Epidermal melanocyte (primary cell): ENCODE measurements around the gene COL4A1.

Experiments
- DNase-seq: peaks from one replicate; pipeline ENCODE4 v3.0.0; 2011; ENCODE audit warnings: low spot score; ENCODE audit not compliant: insufficient read length

Gene COL4A1

GRCh38 chr13:110309661-110310524 lies 2.9 kb upstream of the COL4A1 start:
- DNase-seq = no peak

GRCh38 chr13:110308656-110309359 lies 1.9 kb upstream of the COL4A1 start:
- DNase-seq = no peak

DNA sequence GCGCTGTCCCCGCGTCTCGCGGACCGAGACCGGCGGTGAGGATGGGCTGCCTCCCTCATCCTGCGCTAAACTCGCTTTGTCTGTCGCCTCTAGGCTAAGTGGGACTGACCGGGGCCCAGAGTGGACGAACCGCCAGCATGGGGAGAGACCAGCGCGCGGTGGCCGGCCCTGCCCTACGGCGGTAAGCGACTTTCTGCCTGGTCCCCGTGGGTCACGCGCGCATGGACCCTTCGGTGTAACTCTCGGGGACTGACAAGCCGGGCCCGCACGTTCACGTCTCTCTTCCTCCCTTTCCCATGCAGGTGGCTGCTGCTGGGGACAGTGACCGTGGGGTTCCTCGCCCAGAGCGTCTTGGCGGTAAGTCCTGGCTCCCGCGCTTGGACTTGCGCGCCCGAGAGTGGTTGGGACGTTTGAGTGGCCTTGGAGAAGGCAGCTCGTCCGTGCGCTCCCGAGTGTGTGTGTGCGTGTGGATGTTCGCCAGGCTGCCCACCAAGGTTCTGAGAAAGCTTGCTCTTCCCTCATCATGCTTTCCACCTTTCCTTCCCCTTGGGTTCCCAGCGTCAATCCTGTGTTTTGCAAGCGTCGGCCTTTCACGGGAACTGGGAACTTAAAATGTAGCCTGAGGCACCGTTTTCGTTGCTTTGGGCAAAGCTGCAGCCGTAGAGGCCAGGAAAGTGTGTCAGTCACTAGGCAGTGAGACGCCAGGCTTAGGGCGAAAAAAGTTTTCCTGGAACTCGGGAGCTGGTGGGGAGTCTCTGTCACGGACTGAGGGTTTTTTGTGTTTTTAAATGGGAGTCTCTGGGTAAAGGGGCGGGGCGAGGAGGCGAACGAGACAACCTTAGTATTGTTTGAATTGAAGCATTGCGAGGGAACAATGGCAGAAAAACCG lies 1.1 kb upstream of the COL4A1 start:
- DNase-seq = no peak

GRCh38 chr13:110306340-110306959 lies 507 bp downstream of the COL4A1 start:
- no peak for DNase-seq

- DNase-seq = no peak
Observed at GRCh38 chr13:110305949-110306339, 1.0 kb downstream of the COL4A1 start.

GRCh38 chr13:110305544-110305943 lies 1.4 kb downstream of the COL4A1 start:
- no peak for DNase-seq

DNA sequence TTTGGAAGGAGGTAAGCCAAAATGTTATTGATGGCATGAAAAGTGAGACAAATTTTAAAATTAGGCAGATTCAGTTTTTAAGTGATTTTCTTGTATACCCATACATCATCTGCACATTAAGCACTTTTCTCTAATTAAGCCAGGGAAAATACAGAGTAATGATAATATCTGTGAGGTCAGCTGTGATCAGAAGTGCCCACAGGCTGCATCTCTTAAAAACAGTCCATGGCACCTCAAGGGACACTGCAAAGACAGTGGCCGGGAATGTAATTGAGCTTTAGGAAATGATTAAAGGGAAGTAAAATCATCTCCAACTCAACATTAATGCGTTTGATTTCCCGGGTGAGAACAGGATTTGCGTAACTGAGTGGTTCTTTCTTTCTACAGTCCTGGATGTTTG lies 2.0 kb downstream of the COL4A1 start:
- no peak for DNase-seq

GRCh38 chr13:110304256-110304655 lies 2.7 kb downstream of the COL4A1 start:
- DNase-seq = no peak

DNA sequence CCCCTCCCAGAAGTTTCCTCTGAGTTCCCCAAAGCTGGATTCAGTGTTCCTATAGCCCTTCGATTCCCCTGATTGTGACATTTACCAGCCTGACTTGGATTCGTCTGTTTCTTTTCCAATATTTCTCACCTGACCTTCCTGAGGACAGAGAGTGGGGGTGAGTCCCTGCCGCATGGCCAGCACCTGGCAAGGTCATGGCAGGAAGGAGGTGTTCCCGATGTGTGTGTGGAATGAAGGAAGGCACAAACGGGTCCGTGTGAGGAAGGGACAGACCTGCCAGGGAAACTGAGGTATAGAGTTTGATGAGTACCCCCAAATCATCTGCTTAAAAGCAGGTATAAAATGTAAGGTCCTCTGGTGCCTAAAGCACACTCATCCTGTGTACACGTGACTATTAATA lies 3.3 kb downstream of the COL4A1 start:
- DNase-seq = no peak

DNA sequence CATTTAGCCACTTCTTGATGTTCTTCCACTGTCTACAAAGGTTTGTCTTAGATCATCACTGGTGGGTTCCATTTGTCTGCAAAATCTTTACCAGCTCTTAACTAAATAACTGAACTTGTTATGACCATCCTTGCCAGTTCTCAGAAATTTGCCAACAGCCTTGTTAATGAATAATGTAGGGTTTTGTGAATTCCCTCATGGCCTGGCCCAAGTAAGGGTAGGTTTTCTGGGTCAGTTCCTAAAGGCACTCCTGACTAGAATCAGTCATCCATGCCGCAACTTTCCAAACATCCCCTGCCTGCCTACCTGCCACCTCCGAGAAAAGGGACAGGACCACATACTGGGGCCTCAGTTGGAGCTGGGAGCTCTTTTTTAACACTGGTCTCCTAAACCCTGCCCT lies 4.0 kb downstream of the COL4A1 start:
- no peak for DNase-seq

GRCh38 chr13:110301606-110302553 lies 5.1 kb downstream of the COL4A1 start:
- no peak for DNase-seq

GRCh38 chr13:110301083-110301482 lies 5.9 kb downstream of the COL4A1 start:
- DNase-seq = no peak

DNA sequence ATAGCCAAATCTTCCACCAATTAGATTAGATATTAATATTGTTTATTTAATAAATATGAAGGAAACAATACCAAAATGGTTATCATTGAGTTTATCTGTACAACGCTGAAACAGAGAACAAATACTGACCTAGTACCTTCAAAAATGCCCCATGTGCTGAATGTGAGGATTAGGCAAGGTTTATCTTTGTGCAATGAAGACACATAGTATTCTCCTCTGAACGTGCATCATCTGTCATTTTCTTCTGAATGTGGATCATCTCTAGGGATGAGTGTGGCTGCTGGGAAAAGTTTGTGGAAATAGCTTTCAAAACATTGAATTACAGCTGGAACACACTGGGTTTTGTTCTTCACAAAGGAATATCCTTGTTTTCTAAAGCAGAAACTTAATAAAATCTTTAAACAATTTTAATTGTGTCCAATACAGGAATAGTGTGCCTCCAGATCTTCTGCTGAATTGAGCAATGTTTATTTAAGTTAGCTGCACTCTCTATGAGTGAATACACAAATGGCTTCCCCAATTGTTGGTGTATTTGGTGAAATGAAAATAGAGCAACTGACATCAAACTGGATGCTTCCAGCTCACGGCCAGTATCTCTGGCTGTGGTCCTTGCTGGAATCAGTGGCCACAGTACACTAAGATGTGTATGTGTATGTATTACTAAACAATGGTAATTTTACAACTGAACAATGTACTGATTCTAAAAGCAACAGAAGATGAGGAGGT lies 6.7 kb downstream of the COL4A1 start:
- DNase-seq = no peak

DNA sequence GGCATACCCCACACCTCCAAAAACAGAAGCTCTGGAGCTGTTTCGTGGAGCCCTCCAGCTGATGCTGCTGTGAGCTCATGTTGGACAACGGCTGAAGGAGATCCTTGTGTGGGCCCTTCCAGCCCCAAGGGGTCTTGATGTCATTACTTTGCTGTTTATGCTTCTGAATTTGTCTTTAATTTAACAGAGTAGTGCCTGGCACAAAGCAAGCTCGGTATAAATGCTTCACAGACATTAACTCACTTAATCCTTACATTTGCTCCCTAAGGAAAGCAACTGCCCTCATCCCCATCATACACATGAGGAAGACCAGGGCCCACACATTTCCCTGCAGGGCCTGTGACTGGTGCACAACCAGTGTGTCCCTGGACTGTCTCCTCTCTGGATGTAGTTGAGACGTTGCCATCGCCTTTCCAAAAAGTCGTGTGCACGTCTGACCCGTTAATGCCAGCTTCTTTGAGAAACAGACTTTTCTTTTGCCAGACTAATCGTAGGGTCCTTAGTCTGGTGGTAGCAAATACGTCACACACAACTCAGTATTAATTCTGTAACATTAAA lies 7.6 kb downstream of the COL4A1 start:
- no peak for DNase-seq

DNA sequence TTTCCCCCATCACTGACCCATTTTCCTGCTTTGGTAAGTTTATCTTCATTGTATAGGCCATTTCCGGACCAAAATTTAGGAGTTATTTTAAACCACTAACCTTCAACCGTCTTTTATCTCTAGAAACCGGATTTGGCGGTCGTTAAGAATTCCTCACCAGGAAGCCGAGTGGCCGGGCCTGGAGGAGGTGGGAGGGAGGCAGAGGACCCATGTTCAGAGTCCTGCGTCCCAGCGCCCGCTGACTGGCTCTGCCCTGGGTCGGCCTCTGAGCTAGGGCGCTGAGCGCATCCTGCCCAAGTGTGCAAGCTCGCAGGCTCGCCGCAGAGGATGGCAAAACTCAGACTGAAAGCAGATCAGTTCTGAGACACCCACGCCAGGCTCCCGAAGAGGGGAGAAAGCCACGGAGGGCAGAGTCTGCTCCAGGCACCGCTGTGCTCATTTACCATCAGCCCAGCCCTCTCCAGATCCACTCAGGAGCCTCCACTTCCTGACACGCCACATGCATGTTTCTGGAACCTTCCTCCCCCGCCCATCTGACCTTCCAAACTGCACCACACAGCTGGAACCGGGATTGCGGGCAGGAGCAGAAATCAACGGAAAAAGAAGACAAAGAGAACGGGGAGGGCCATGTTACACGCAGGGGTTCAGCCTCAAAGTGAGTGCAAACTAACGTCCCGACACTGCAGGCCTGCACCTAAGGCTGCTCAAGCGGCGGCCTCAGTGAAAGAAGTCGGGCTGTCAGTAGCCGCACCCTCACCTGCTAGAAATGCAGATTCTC lies 8.3 kb downstream of the COL4A1 start:
- DNase-seq = no peak

DNA sequence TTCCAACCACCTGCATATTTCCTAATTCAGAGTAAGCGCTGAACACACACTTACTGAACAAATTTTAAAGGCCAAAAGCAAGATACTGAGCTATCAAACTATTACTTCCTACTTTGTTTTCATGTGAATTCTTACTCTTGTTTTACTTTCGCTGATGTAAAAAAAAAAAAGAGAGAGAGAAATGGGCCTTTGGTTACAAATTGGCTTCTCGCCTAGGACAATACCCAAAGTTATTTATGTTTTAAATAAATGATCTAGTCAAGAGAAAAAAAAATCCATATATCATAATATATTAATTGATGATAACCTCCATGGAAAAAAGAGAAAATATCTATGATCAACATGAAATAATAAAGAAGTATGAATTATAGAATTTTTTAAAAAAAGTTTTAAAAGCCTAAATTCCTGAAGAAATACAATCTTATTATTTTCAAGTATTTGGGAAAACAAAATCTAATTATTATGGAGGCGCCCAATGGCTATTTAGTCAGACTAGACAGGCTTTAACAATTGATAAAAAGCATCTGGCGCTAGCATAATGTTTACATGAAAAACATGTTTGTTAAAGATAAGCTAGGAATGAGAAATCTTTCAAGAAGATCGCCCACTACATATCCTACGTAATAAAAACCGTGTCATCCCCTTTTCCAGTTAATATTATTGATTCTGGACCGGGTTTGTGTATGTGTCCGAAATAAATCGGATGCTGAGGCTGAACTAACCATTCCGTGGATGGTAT lies 9.0 kb downstream of the COL4A1 start:
- DNase-seq = no peak

DNA sequence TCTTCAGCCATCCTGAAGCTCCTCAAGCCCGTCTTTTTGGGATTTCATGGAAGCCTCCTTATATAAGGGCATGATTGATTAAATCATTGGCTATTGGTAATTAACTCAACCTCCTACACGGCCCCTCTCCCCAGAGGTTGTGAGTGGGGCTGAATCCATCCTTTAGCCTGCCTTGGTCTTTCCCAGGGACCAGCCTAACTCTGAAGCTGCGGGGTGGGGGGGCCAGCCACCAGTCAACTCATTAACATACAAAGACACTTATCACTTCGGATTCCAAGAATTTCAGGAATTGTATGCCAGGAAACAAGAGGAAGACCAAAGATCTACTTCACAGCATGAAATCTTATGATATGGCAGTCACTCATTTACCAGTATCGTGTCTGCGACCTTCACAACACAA lies 9.9 kb downstream of the COL4A1 start:
- no peak for DNase-seq

GRCh38 chr13:110294622-110295021 lies 12.3 kb downstream of the COL4A1 start:
- no peak for DNase-seq
